ENCODE results near the gene GARIN5A.

DNA sequence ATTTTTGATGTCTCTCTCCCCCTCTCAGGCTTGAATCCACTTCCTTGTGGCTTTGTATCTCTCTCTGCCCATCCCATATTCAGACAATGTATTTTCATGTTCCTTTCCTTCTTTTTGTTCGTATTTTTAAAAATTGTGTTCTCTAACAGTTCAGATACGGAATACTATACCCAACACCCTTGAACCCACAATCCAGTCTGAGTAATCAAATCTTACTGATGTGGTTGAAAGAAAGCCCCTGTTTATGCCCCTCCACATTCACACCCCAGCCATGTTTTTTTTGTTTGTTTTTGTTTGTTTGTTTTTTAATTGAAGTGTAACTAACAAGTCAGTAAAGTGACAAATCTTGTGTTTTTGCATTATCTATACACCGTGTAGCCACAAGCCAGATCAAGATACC lies 56.5 kb downstream of the GARIN5A start:
- TF ChIP-seq EZH2phosphoT487 (IDR thresholded peaks at IDR 0.05; ENCODE audit: insufficient read depth, low read depth) (no peak), EZH2 (IDR thresholded peaks at IDR 0.05; ENCODE audit: insufficient read depth, poor library complexity, severe bottlenecking) (no peak)

Measured in GM23248 (cell line).